HepG2 (cell line): ENCODE measurements around the gene NELFCD. TPM values are rescaled to one million over a fixed set of nuclear protein-coding genes. Genes with fewer than 3 reads are reported as not detected.

Source experiments
- AGO1 ChIP-seq: fragments of 200-400 bp; formaldehyde crosslinking; IDR thresholded peaks from 2 replicates; pipeline ENCODE4 v1.6.1; 2017; ENCODE audit warnings: mild to moderate bottlenecking, low read depth, low read length, moderate library complexity; ENCODE audit not compliant: poor library complexity, severe bottlenecking
- ARHGAP35 ChIP-seq: sonication (generic); formaldehyde crosslinking; IDR thresholded peaks from 2 replicates; pipeline ENCODE4 v1.9.0; 2022; ENCODE audit warnings: mild to moderate bottlenecking, inconsistent platforms, moderate library complexity, missing genetic modification reagents, borderline replicate concordance
- DNMT1 ChIP-seq: sonication (generic); formaldehyde crosslinking; IDR thresholded peaks from 2 replicates; pipeline ENCODE4 v1.5.1; 2020; ENCODE audit warnings: mild to moderate bottlenecking, missing genetic modification reagents
- FOXA1 ChIP-seq, 2 experiments: fragments of 450-650 bp in 1 of 2; sonication (generic) in 1 of 2; formaldehyde crosslinking in 1 of 2; IDR thresholded peaks; 2 replicates each; pipeline versions ENCODE4 v1.4.0 to v1.6.1; 2016 to 2020; ENCODE audit warnings: missing genetic modification reagents in 1 of 2
- FOXO1 ChIP-seq: sonication (generic); formaldehyde crosslinking; IDR thresholded peaks from 2 replicates; pipeline ENCODE4 v1.4.0; 2020; ENCODE audit warnings: missing genetic modification reagents
- HDAC1 ChIP-seq: sonication (generic); formaldehyde crosslinking; IDR thresholded peaks from 2 replicates; pipeline ENCODE4 v1.5.1; 2020; ENCODE audit warnings: mild to moderate bottlenecking, missing genetic modification reagents
- HHEX ChIP-seq: IDR thresholded peaks from 2 replicates; pipeline ENCODE4 v1.6.1; 2016; ENCODE audit warnings: control low read depth
- HIVEP1 ChIP-seq: sonication (generic); formaldehyde crosslinking; IDR thresholded peaks from 2 replicates; pipeline ENCODE4 v1.4.0; 2020; ENCODE audit warnings: mild to moderate bottlenecking, missing genetic modification reagents
- HMGA1 ChIP-seq: sonication (generic); formaldehyde crosslinking; conservative IDR thresholded peaks from 2 replicates; pipeline ENCODE4 v1.4.0; 2020; ENCODE audit warnings: missing genetic modification reagents
- ISX ChIP-seq: sonication (generic); formaldehyde crosslinking; conservative IDR thresholded peaks from 2 replicates; pipeline ENCODE4 v1.5.0; 2020; ENCODE audit warnings: missing genetic modification reagents
- KDM1A ChIP-seq: IDR thresholded peaks from 2 replicates; pipeline ENCODE4 v1.6.1; 2016; ENCODE audit warnings: missing compliant biosample characterization
- MAFF ChIP-seq: IDR thresholded peaks from 2 replicates; pipeline ENCODE4 v1.6.1; 2011; ENCODE audit warnings: low read depth, low read length, improper control_type of control experiment
- MBD4 ChIP-seq: IDR thresholded peaks from 2 replicates; pipeline ENCODE4 v1.6.1; 2012; ENCODE audit warnings: low read length, inconsistent platforms, borderline replicate concordance
- NFATC3 ChIP-seq: sonication (generic); formaldehyde crosslinking; IDR thresholded peaks from 2 replicates; pipeline ENCODE4 v1.5.1; 2020; ENCODE audit warnings: mild to moderate bottlenecking, missing genetic modification reagents
- POLR2AphosphoS2 ChIP-seq: IDR thresholded peaks from 2 replicates; pipeline ENCODE4 v1.6.1; 2011; ENCODE audit warnings: low read depth, low read length, improper control_type of control experiment
- PPARG ChIP-seq: conservative IDR thresholded peaks from 2 replicates; pipeline ENCODE4 v1.6.1; 2016; ENCODE audit warnings: missing biosample characterization, missing genetic modification reagents
- PREB ChIP-seq: sonication (generic); formaldehyde crosslinking; IDR thresholded peaks from 2 replicates; pipeline ENCODE4 v1.4.0; 2020; ENCODE audit warnings: missing genetic modification reagents
- RARA ChIP-seq: IDR thresholded peaks from 2 replicates; pipeline ENCODE4 v1.6.1; 2016; ENCODE audit warnings: missing genetic modification reagents, missing compliant biosample characterization
- RXRB ChIP-seq: IDR thresholded peaks from 2 replicates; pipeline ENCODE4 v1.6.1; 2016; ENCODE audit warnings: borderline replicate concordance, missing genetic modification reagents, missing compliant biosample characterization
- SALL2 ChIP-seq: sonication (generic); formaldehyde crosslinking; IDR thresholded peaks from 2 replicates; pipeline ENCODE4 v1.8.1; 2023; ENCODE audit warnings: mild to moderate bottlenecking, missing genetic modification reagents, inconsistent platforms
- SMC3 ChIP-seq: IDR thresholded peaks from 2 replicates; pipeline ENCODE4 v1.6.1; 2011; ENCODE audit warnings: low read length, improper control_type of control experiment
- SYNCRIP ChIP-seq: fragments of 200-400 bp; formaldehyde crosslinking; IDR thresholded peaks from 2 replicates; pipeline ENCODE4 v1.6.1; 2018; ENCODE audit warnings: mild to moderate bottlenecking, low read depth, low read length; ENCODE audit not compliant: insufficient read depth
- TCF12 ChIP-seq, 2 experiments: fragments of 450-650 bp in 1 of 2; sonication (generic) in 1 of 2; formaldehyde crosslinking in 1 of 2; IDR thresholded peaks; 2 replicates each; pipeline versions ENCODE4 v1.6.1 to v1.8.0; 2017 to 2022; ENCODE audit warnings: antibody characterized with exemption in 1 of 2, mild to moderate bottlenecking in 1 of 2, missing genetic modification reagents in 1 of 2, moderate library complexity in 1 of 2
- ZKSCAN8 ChIP-seq: IDR thresholded peaks from 2 replicates; pipeline ENCODE4 v1.6.1; 2016; ENCODE audit warnings: borderline replicate concordance, missing genetic modification reagents, missing compliant biosample characterization
- ZNF205 ChIP-seq: IDR thresholded peaks from 2 replicates; pipeline ENCODE4 v1.6.1; 2018; ENCODE audit warnings: missing biosample characterization, missing genetic modification reagents
- ZNF556 ChIP-seq: sonication (generic); formaldehyde crosslinking; IDR thresholded peaks from 2 replicates; pipeline ENCODE4 v1.4.0; 2020; ENCODE audit warnings: mild to moderate bottlenecking, missing genetic modification reagents, borderline replicate concordance
- ZNF629 ChIP-seq: sonication (generic); formaldehyde crosslinking; conservative IDR thresholded peaks from 2 replicates; pipeline ENCODE4 v1.5.0; 2020; ENCODE audit warnings: missing genetic modification reagents
- ZNF740 ChIP-seq: sonication (generic); formaldehyde crosslinking; IDR thresholded peaks from 2 replicates; pipeline ENCODE4 v1.4.0; 2020; ENCODE audit warnings: missing genetic modification reagents
- ZNF768 ChIP-seq: sonication (generic); formaldehyde crosslinking; IDR thresholded peaks from 2 replicates; pipeline ENCODE4 v1.4.0; 2020; ENCODE audit warnings: missing genetic modification reagents
- ZNF841 ChIP-seq: sonication (generic); formaldehyde crosslinking; IDR thresholded peaks from 2 replicates; pipeline ENCODE4 v1.8.1; 2023; ENCODE audit warnings: missing genetic modification reagents, borderline replicate concordance
- ZNF850 ChIP-seq: sonication (generic); formaldehyde crosslinking; conservative IDR thresholded peaks from 2 replicates; pipeline ENCODE4 v1.9.0; 2021; ENCODE audit warnings: mild to moderate bottlenecking, missing genetic modification reagents
- ZNF883 ChIP-seq: sonication (generic); formaldehyde crosslinking; IDR thresholded peaks from 2 replicates; pipeline ENCODE4 v1.5.1; 2020; ENCODE audit warnings: mild to moderate bottlenecking, missing genetic modification reagents; ENCODE audit errors: not compliant biosample characterization
- polyA plus RNA-seq, 8 experiments: library from polyadenylated mRNA; depleted of rRNA in 3 of 8; stranded (reverse) in 7 of 8; unstranded in 1 of 8; fragments of >200 nt; fragmentation: Illumina TruSeq in 4 of 8; extraction: Trizol in 4 of 8; gene quantifications; 2 replicates each; pipeline versions ENCODE4 v1.2.1 to v1.2.3, GENCODE V29; 2011 to 2016; ENCODE audit warnings: low read depth in 4 of 8, missing spikeins in 1 of 8, mixed read lengths in 1 of 8; ENCODE audit not compliant: insufficient read depth in 1 of 8
- total RNA-seq, 5 experiments: library from RNA; depleted of rRNA; stranded (reverse); fragments of >200 nt; fragmentation: Illumina TruSeq; extraction: Trizol; gene quantifications; 2 replicates each; pipeline ENCODE4 v1.2.3, GENCODE V29; 2016; ENCODE audit warnings: low read depth in 1 of 5

NELFCD gene
- total and polyA plus RNA-seq, 2 of the 13 experiments (the other 11 are each of a cell fraction or from before 2014, with no cell fraction given): 159 to 203 TPM

- TF ChIP-seq TCF12 (IDR thresholded peaks at IDR 0.05) (no peak), TCF12 (CRISPR knock-in tag; IDR thresholded peaks at IDR 0.05) (peak; percentile 38; the same call in 1 of the 2 replicates), SALL2 (no peak), RARA (CRISPR knock-in tag) (peak; percentile 75), POLR2AphosphoS2 (no peak), SMC3 (no peak), RXRB (peak; percentile 16; the same call in 1 of the 2 replicates), ZKSCAN8 (CRISPR knock-in tag) (no peak), FOXO1 (peak; percentile 42; the same call in 1 of the 2 replicates), KDM1A (CRISPR knock-in tag) (0 out of 2 replicates have a peak, but pooled peaks have one; percentile 18), NFATC3 (peak; percentile 30; the same call in 1 of the 2 replicates), ZNF205 (CRISPR knock-in tag) (no peak), ISX (CRISPR knock-in tag) (no peak), ZNF850 (CRISPR knock-in tag) (no peak), ZNF556 (CRISPR knock-in tag) (no peak), PPARG (CRISPR knock-in tag) (no peak), PREB (CRISPR knock-in tag) (no peak), FOXA1 (IDR thresholded peaks at IDR 0.05) (no peak), FOXA1 (CRISPR knock-in tag; IDR thresholded peaks at IDR 0.05) (peak; percentile 2; the same call in 1 of the 2 replicates), ZNF629 (CRISPR knock-in tag) (no peak), ZNF768 (CRISPR knock-in tag) (no peak), MAFF (no peak), HHEX (CRISPR knock-in tag) (no peak), ZNF841 (CRISPR knock-in tag) (no peak), ZNF883 (CRISPR knock-in tag) (no peak), MBD4 (no peak), HDAC1 (CRISPR knock-in tag) (peak; percentile 60), HIVEP1 (CRISPR knock-in tag) (0 out of 2 replicates have a peak, but pooled peaks have one; percentile 32), ZNF740 (CRISPR knock-in tag) (no peak), AGO1 (no peak), HMGA1 (no peak), DNMT1 (CRISPR knock-in tag) (no peak), SYNCRIP (no peak), ARHGAP35 (no peak)
Observed at GRCh38 chr20:59004763-59005522, 23.9 kb downstream of the NELFCD start (continued).
